Measurements from ENCODE around the gene RARB.

Gene RARB

DNA sequence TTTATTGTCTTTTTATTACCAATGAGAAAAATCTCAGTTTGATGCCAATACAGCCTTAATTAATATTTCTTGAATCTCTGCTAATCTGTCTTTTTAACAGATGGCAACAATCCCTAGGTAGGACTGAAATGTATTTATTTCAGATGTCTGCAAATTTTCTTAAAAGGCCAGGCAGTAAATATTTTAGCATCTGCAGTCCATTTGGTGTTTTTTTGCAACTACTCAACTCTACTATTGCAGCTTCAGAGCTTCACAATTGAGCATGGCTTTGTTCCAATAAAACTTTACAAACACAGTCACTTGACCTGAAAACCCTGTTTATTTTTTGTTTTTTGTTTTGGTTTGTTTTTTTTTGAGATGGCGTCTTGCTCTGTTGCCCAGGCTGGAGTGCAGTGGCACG is 82.7 kb downstream of the RARB start:
- DNase-seq: no peak

GRCh38 chr3:25511972-25512721 is 84.1 kb downstream of the RARB start:
- DNase-seq: no peak

- no peak for DNase-seq
Observed at GRCh38 chr3:25513642-25514266, 85.7 kb downstream of the RARB start.

- no peak for DNase-seq
Observed at GRCh38 chr3:25515171-25515570, 87.1 kb downstream of the RARB start.

DNA sequence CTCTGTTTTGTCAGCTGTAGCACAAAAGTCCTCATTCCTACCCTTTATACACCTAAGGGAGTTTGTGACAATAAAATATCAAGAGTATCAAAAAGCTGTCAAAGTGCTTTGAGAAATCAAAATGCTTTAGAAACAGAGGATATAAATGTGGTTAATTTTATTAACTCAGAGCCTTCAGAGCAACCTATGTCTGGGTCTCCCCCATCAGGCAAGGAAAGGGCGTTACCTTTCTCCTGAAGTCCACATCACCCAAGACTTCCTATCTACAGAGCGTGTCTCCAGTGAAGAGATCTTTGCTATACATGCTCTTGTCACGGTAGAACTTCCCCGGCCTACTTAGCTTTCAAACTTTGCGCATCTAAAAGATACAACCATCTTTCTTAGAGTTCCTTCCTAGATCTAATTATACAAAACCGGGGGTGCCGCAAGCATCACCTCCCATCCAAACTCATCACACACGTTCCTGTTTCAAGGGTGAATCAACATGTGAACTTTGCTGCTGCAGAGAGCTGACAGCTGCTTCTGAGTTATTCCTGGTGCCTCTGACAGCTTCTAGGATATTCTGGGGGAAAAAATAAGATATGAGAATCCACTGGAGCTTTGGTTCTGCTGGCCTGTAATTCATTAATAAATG is 93.0 kb downstream of the RARB start:
- DNase-seq: no peak

GRCh38 chr3:25527336-25527735 is 99.3 kb downstream of the RARB start:
- DNase-seq: no peak

DNA sequence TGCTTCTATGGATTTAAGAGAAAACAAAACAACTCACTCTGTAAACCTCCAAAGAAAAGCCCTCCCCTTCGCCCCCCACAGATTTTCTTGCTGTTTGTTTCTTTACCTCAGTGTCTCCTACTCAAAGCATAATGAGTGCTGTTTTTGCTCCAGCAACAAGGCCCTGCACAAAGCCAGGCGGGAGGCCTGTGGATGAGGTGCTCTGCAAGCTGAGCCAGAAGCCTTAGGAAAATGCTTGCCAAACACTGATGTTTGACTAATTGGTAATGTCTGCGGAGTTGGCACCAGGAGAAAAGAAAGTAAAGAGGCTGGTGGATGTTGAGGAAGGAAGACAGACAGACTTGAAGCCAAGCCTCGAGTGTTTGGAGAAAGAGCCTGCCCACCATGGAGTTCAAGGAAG is 99.7 kb downstream of the RARB start:
- DNase-seq: no peak

DNA sequence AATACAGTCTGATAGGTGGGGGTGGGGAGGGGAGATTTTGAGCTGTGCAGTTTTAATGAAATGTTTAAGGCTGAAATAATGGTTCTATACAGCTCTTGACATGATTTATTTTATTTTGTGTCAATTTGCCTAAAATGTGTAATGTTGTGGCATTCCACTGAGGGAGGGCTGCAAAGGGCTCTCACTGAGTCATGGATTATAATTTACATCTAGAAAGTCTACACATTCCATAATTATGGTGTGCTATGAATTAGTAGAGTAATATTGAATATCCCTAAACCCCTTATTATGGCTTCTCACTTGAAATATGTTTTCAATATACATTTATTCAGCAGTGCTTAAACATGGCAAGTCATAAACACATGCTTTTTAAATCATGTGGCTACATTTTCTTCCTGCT is 103.9 kb downstream of the RARB start:
- DNase-seq: no peak

- DNase-seq: no peak
Observed at GRCh38 chr3:25532431-25533162, 104.5 kb downstream of the RARB start.

GRCh38 chr3:25533399-25533798 is 105.3 kb downstream of the RARB start:
- DNase-seq: no peak

DNA sequence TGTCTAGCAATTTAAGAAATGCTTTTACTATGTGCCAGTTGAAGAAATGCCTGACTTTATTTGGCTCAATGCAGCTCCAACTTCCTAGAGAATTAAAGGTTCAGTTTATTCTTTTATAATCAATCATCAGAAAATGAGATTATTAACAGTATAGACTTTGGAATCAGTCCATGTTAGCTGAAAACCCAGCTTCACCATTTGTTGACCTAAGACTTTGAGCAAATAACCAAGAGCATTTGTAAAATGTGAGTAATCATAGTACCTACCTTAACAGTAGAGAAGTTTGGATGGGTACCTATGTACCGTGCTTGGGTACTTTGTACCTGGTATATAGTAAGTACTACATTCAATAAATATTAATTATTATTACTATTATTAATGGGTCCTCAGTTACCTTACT is 105.9 kb downstream of the RARB start:
- DNase-seq: no peak

DNA sequence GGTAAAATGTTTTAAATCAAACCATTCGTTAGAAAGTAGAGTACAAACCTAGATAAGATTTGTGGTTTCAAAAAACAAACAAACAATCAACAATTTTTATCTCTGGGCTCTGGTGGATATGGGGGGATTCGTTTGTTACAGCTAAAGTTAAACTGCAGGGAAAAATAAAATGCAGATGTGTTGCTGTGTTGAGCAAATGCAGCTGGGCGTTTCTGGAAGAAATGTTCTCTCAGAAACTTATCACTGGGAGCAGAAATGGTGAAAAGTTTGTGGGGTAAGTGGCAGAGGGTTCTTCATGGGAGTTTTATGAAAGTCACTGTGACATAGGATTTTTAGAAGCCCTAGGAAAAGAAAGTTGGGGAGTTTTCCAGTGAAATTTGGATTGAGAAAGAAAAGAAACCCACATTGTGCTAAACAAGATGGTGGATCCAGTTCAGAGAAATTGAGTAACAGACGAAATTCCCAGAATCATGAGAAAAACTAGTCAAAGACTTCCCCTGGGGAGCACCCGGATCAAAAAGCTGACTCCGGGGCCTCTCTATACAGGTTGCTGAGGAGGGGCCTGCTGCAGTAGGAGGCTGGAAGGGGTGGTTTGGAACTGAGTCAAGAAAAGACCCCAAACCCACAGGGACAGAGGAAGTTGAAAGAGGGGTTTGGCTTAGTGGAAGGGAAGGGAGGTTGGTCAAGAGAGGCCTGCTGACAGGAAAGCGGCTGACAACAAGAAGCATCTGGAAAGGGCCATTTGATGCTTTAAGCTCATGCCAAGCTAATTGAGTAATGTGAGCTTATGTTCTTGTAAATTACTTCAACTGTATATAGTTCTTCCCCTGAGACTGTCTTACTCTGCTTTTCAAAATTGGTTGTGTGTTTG is 108.7 kb downstream of the RARB start:
- DNase-seq: no peak

- DNase-seq: no peak
Observed at GRCh38 chr3:25537516-25537915, 109.5 kb downstream of the RARB start.

- DNase-seq: no peak
Observed at GRCh38 chr3:25540273-25540672, 112.2 kb downstream of the RARB start.

DNA sequence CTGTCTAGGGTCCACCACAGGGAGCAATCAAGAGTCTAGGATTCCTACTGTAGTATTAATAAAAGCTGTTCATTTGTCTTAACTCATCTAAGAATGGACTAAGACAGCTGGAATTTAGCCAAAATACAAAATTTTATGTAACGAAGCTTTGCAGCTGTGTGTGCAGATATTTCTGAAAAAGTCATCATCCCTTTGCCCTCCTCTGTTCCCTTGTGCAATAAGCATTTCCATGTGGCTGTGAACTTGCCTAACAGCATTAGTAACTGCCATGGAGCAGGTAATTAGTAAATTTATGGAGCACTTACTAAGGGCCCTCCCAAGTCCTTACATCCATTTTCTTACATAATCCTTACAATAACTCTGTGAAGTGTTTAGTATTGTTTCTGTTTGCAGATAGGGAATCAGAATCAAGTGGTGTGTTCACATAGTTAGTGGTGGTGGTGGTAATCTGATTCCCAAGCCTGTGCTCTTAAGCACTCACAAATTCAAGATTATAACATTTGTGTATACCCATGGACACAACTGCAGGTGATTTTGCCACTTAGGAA is 114.5 kb downstream of the RARB start:
- DNase-seq: no peak

GRCh38 chr3:25547103-25547502 is 119.0 kb downstream of the RARB start:
- no peak for DNase-seq

GRCh38 chr3:25547943-25548674 is 120.0 kb downstream of the RARB start:
- no peak for DNase-seq

DNA sequence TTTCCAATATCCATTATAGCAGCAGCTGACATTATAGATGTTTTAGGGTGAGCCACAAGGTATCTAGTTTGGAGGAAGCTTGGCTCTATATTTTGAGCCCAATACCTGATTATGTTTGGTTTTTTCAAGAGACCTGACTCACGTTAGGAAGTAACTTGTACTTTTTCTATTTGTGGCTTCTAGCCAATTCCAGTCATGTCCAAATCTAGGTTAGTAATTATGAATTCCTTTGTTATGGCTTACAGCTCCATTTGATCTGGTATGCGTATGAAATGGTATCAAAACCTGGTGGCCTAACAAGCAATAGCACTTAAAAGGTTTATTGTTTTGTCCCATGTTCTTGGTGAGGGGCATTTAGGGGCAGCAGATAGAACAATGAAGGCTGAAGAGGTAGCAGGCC is 120.8 kb downstream of the RARB start:
- DNase-seq: no peak

DNA sequence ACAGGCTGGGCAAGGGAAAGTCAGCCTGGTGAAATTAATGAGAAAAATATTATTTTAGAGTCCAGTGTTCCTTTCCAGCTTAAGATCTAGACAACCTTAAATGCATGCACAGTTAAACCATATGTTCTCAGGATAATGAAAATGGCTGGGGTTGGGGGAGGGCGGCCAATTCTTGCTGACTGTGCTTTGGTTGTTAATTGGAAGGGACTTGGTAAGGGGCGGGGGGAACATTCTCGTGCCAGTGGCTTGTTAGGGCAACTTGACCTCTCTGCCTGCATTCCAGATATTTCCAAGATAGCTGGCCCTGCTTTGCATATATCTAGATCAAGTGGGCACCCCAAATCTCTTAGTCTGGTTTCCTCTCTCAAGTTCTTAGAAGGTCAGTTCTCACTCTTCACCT is 124.2 kb downstream of the RARB start:
- no peak for DNase-seq

DNA sequence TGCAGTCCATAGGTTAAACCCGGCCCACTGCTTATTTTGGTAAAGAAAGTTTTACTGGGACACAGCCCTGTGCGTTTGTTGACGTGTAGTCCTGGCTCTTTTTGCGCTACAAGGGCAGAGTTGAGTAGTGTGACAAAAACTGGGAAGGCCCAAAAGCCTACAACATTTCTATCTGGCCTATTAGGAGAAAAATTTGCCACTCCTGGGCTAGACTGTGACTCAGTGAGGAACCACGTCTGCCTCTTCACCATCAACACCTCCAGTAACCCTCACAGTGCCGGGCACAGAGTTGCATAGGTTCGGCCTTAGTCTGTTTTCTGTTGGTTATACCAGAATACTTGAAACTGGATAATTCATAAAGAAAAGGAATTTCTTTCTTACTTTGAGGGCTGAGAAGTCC is 126.3 kb downstream of the RARB start:
- DNase-seq: no peak

DNA sequence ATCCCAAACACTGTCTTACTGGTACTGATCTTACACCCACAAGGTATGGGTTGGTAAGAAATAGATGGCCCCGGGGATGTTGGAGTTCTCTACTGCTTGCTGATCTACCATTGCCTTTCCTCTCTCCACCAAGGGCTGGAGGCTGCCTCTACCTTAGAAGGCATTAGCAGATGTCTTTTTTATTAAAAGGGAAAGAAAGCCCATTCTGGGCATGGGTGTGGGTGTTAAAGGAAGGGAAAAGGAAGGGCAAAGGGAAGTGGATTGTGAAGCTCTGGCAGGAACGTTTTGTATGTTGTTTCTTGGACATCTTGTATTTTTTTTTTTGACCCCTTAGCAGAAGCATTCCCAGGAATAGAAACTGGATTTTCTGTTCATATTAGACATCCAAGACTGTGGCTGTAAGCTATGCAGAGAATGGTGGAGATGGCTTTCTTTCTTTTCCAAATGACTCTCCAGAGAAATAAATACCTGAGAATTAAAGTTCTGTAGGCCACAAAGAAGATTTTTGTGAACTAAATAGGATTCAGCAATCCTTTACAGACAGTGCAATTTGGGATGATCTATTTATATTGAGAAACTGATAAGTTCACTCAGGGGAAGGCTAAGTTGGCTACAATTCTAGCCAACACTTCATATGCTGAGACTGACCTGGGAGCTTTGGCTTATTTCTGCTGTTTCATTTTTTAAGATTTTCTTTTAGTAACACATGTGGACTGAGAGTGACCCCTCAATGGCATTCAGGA is 127.8 kb downstream of the RARB start:
- no peak for DNase-seq

All from central memory CD4-positive, alpha-beta T cell (primary cell).